Kidney (tissue), 14 donors: ENCODE data around the gene COBLL1. TPM values are rescaled to one million over a fixed set of nuclear protein-coding genes. Genes with fewer than 3 reads are reported as not detected.
A peak's percentile ranks its signal among the peaks of the same experiment; 100 is the strongest.

ENCODE experiments used
- DNase-seq, 5 donors: peaks; one replicate each; pipeline ENCODE4 v3.0.0-alpha.2; 2013 to 2020
- FAIRE-seq: peaks from 2 replicates; lab custom pipeline; 2012; peaks lifted over from hg19 to GRCh38; lab: Jason Lieb, UNC
- H3K27ac ChIP-seq, 2 donors: one replicate each; pipeline ENCODE4 v1.7.0; 2013; ENCODE audit warnings: low read depth in 2 of 2, low read length in 2 of 2, inconsistent platforms in 1 of 2
- H3K27me3 ChIP-seq: one replicate; pipeline ENCODE4 v1.7.1; 2013; ENCODE audit warnings: low read length, inconsistent platforms; ENCODE audit not compliant: control insufficient read depth, insufficient read depth
- H3K36me3 ChIP-seq, 3 donors: one replicate each; pipeline versions ENCODE4 v1.7.0 to v1.7.1; 2013; ENCODE audit warnings: low read length in 3 of 3, control low read depth in 1 of 3, inconsistent platforms in 1 of 3; ENCODE audit not compliant: insufficient read depth in 3 of 3, control insufficient read depth in 2 of 3
- H3K4me1 ChIP-seq, 3 donors: one replicate each; pipeline versions ENCODE4 v1.7.0 to v1.7.1; 2013; ENCODE audit warnings: low read length in 3 of 3, inconsistent platforms in 1 of 3, low read depth in 1 of 3; ENCODE audit not compliant: control insufficient read depth in 2 of 3, insufficient read depth in 2 of 3
- H3K4me3 ChIP-seq, 3 donors: one replicate each; pipeline versions ENCODE4 v1.7.0 to v1.8.1; 2013; ENCODE audit warnings: low read length in 3 of 3, control low read depth in 1 of 3, inconsistent platforms in 1 of 3
- H3K9ac ChIP-seq, 3 donors: one replicate each; pipeline versions ENCODE4 v1.7.0 to v1.7.1; 2013; ENCODE audit warnings: low read length in 3 of 3, control low read depth in 1 of 3, inconsistent platforms in 1 of 3
- H3K9me3 ChIP-seq, 3 donors: one replicate each; pipeline versions ENCODE4 v1.7.0 to v1.7.1; 2013; ENCODE audit warnings: low read length in 3 of 3, control low read depth in 1 of 3, inconsistent platforms in 1 of 3; ENCODE audit not compliant: control insufficient read depth in 2 of 3, insufficient read depth in 1 of 3
- intact Hi-C: fragments of 100-400 bp; cut with DNase I; formaldehyde crosslinking; loops from one replicate; pipeline ENCODE4 v1.11.1; 2022
- polyA plus RNA-seq: library from polyadenylated mRNA; stranded (reverse); fragments of 350-450 nt; fragmentation: Illumina TruSeq; extraction: RNeasy Lipid Tissue Mini Kit (QIAGEN cat#74804); gene quantifications from one replicate; pipeline ENCODE4 v1.2.3, GENCODE V29; 2014; ENCODE audit warnings: low read depth, low replicate concordance; ENCODE audit not compliant: insufficient read depth
- total RNA-seq: library from RNA; stranded (reverse); fragmentation: NEBNext Ultra II Directional; extraction: Animal tissue kit (Norgen Biotek cat#: 25700); gene quantifications from one replicate; pipeline ENCODE4 v1.2.1, GENCODE V29; 2021
- TF ChIP-seq, protein P1 (sequence below): IDR thresholded peaks from 3 replicates; pipeline ENCODE4 v1.5.1; 2012; ENCODE audit warnings: mild to moderate bottlenecking, moderate library complexity, borderline replicate concordance; ENCODE audit not compliant: insufficient read depth; ENCODE audit errors: extremely low read depth
- donor health status: control.
- donor health status: control.
- donor health status: control.
- donor health status: control.
- donor health status: control.
- donor health status: DM: yes; HTN: yes; CAD: no.
- donor health status: Normal renal cell carcinoma (clear cell type).

Gene COBLL1
- total and polyA plus RNA-seq, 2 donors from 2014 or later: 39.7 to 205 TPM

DNA sequence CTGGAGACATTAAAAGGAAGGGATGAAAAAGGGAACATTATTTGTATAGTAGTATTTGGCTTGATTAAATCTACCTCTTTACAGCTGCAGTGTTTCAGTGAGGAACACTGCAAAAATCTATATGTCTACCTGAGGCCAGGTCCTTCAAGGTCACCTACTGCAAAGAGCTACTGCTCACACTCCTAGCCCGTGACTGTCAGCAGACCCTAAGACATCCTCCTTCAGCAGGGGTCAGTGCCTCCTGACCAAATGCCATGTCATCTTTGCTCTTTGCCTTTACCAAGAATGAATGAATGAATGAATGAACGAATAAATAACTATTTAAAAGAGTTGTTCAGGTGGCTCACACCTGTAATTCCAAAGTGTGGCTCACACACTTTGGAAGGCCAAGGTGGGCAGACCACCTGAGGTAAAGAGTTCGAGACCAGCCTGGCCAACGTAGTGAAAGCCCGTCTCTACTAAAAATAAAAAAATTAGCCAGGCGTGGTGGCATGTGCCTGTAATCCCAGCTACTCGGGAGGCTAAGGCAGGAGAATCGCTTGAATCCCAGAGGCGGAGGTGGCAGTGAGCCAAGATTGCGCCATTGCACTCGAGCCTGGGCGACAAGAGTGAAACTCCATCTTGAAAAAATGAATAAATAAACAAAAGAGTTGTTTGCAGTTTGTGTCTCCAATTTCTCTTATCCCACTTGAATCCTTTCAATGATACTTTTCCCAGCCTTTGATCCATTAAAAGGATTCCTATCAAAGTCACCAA is 136.0 kb downstream of the COBLL1 start:
- TF ChIP-seq, protein P1, sequence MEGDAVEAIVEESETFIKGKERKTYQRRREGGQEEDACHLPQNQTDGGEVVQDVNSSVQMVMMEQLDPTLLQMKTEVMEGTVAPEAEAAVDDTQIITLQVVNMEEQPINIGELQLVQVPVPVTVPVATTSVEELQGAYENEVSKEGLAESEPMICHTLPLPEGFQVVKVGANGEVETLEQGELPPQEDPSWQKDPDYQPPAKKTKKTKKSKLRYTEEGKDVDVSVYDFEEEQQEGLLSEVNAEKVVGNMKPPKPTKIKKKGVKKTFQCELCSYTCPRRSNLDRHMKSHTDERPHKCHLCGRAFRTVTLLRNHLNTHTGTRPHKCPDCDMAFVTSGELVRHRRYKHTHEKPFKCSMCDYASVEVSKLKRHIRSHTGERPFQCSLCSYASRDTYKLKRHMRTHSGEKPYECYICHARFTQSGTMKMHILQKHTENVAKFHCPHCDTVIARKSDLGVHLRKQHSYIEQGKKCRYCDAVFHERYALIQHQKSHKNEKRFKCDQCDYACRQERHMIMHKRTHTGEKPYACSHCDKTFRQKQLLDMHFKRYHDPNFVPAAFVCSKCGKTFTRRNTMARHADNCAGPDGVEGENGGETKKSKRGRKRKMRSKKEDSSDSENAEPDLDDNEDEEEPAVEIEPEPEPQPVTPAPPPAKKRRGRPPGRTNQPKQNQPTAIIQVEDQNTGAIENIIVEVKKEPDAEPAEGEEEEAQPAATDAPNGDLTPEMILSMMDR: no peak
- intact Hi-C loops: no loop called here

DNA sequence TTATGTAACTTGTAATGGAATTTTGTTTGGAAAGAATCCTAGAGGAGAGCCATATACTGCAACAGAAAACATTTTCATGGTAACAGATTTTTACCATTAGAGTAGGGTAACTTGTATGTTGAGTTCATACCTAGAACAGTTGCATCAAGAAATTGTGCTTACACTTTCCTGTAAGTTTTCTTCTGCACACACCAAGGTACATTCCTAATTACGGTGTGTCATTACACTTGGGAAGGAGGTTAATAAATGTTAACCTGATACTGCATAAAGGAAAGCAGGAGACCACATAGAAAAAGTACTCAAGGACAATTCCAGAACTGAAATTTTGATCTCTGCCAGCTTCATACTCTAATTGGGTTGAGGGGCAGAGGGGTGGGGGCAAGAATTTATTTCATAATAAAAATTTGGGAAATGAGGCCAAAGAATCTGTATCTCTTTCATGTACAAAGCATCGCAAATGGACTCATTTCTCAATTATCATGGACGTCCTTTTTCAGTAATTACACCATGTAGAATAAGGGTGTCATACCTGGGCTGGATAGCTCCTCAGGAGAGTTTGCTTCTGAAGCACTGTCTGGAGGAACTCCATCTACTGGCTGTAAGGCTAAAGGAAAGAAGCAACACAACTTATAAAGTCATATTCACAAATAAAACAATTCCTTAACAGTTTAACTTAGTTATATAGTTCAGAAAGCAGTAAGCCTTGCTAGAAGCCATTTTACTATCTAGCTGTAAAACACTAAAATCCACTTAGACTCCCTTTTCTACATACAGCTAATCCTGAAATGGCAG is 137.5 kb downstream of the COBLL1 start:
- H3K9me3 ChIP-seq: no peaks in the 10 kb centered on the region
- no peak overlapping the region for H3K4me3 ChIP-seq
- H3K27me3 ChIP-seq: no peaks in the 10 kb centered on the region
- FAIRE-seq (no peak), DNase-seq (no peak)
- intact Hi-C loops: no loop called here
- TF ChIP-seq, protein P1: peak; percentile 23
- H3K4me1 ChIP-seq: peaks cover 0 to 17% (median 0%) of the 10 kb centered on the region in 3 donors
- no peak overlapping the region for H3K9ac ChIP-seq
- H3K36me3 ChIP-seq: peaks cover 0 to 11% (median 3%) of the 10 kb centered on the region in 3 donors
- H3K27ac ChIP-seq: peak overlapping the region in 1 of 2 donors; percentile 15

More for the DNA sequence above, 136.0 kb downstream of the COBLL1 start:
- H3K27ac ChIP-seq: no peak overlapping the region
- FAIRE-seq (no peak), DNase-seq (no peak)
- peaks cover 0 to 14% (median 0%) of the 10 kb centered on the region in 3 donors for H3K4me1 ChIP-seq
- no peaks in the 10 kb centered on the region for H3K27me3 ChIP-seq
- H3K9me3 ChIP-seq: no peaks in the 10 kb centered on the region
- H3K9ac ChIP-seq: no peak overlapping the region
- peaks cover 0 to 6% (median 3%) of the 10 kb centered on the region in 3 donors for H3K36me3 ChIP-seq
- H3K4me3 ChIP-seq: no peak overlapping the region

DNA sequence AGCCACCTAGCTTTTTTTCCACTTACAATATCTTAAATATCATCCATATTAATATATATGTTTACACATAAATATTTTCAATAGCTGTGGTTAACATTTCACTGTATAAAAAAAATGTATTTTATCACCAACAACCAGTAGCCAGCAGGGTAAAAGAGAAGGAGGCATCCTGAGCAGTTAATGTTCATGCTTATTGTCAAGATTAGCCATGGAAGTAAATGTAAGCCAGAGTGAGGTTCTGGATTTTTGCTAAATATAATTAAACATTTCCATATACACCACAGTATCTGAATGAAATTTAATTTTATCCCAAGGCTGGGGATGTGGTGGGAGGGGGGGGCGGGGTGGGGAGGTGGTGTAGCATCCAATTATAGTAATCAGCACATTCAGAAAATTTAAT is 140.1 kb downstream of the COBLL1 start:
- Histone ChIP-seq H3K27me3 (no peaks in the 10 kb centered on the region), H3K27ac (no peak overlapping the region), H3K9ac (no peak overlapping the region), H3K4me1 (peaks cover 0 to 11% (median 0%) of the 10 kb centered on the region in 3 donors), H3K4me3 (no peak overlapping the region), H3K9me3 (no peaks in the 10 kb centered on the region), H3K36me3 (peaks cover 0 to 16% (median 3%) of the 10 kb centered on the region in 3 donors)
- intact Hi-C loops: no loop called here
- TF ChIP-seq, protein P1: no peak
- DNase-seq (no peak), FAIRE-seq (no peak)
